Stomach (tissue), 9 donors: ENCODE results near the gene KRT37. TPM values are rescaled to one million over a fixed set of nuclear protein-coding genes. Genes with fewer than 3 reads are reported as not detected.

Source experiments
- DNase-seq, 2 donors: peaks; one replicate each; pipeline versions ENCODE4 v3.0.0 to v3.0.0-alpha.2; 2013 to 2019
- H3K27ac ChIP-seq, 5 donors: fragments of 200-600 bp in 4 of 5; sonication (generic) in 4 of 5; one replicate each; pipeline ENCODE4 v1.5.1; 2013 to 2019; ENCODE audit warnings: mild to moderate bottlenecking in 1 of 5, moderate library complexity in 1 of 5
- H3K27me3 ChIP-seq, 3 donors: fragments of 200-600 bp; sonication (generic); one replicate each; pipeline ENCODE4 v1.5.1; 2017 to 2019; ENCODE audit warnings: mixed run types in 1 of 3
- H3K36me3 ChIP-seq, 4 donors: fragments of 200-600 bp; sonication (generic); 1 replicate in 3 of 4; 2 replicates in 1 of 4; pipeline ENCODE4 v1.5.1; 2016 to 2019
- H3K4me1 ChIP-seq, 4 donors: fragments of 200-600 bp; sonication (generic); one replicate each; pipeline ENCODE4 v1.5.1; 2016 to 2019
- H3K4me3 ChIP-seq, 4 donors: fragments of 200-600 bp; sonication (generic) in 3 of 4; one replicate each; pipeline ENCODE4 v1.5.1; 2016 to 2019; ENCODE audit warnings: mild to moderate bottlenecking in 1 of 4
- H3K9me3 ChIP-seq, 4 donors: fragments of 200-600 bp; sonication (generic); one replicate each; pipeline ENCODE4 v1.5.1; 2016 to 2019
- CTCF ChIP-seq, 7 experiments: fragments of 450-650 bp in 4 of 7; fragments of 200-600 bp in 3 of 7; sonication (generic) in 3 of 7; IDR thresholded peaks; one replicate each; pipeline ENCODE4 v1.5.1; 2016 to 2019; ENCODE audit warnings: antibody characterized with exemption in 7 of 7, control low read depth in 2 of 7, mild to moderate bottlenecking in 1 of 7
- EP300 ChIP-seq: sonication (generic); formaldehyde crosslinking; IDR thresholded peaks from one replicate; pipeline ENCODE4 v1.6.1; 2017; ENCODE audit warnings: antibody characterized with exemption
- POLR2A ChIP-seq, 4 donors: fragments of 450-650 bp; IDR thresholded peaks; one replicate each; pipeline ENCODE4 v1.6.1; 2016; ENCODE audit warnings: antibody characterized with exemption in 4 of 4, control low read depth in 2 of 4, mild to moderate bottlenecking in 1 of 4, moderate library complexity in 1 of 4
- POLR2AphosphoS5 ChIP-seq, 3 donors: sonication (generic); formaldehyde crosslinking; IDR thresholded peaks; one replicate each; pipeline ENCODE4 v1.6.1; 2016; ENCODE audit warnings: antibody characterized with exemption in 3 of 3
- WGBS, 5 donors: extraction: QIAGEN DNeasy Blood & Tissue Kit in 3 of 5; methylation state at CpG; one replicate each; pipeline versions ENCODE4 v1.1.5 to v1.1.7; 2013 to 2018; 5-methylcytosine and 5-hydroxymethylcytosine counted together
- intact Hi-C: fragments of 100-400 bp; cut with DNase I; formaldehyde crosslinking; loops from one replicate; pipeline ENCODE4 v1.15.1; 2023; ENCODE audit warnings: low total_unique reads
- polyA plus RNA-seq, 3 donors: library from polyadenylated mRNA; stranded (reverse); fragments of 200-250 nt; gene quantifications; one replicate each; pipeline ENCODE4 v1.2.3, GENCODE V29; 2013
- total RNA-seq, 5 donors: library from RNA; depleted of rRNA; stranded (reverse); fragments of >200 nt; gene quantifications; one replicate each; pipeline versions ENCODE4 v1.1.0 to v1.2.3, GENCODE V29; 2014 to 2016
- donor health status: healthy with polysubstance abuse.
- donor health status: Bipolar disorder and iron deficiency.
- donor health status: healthy.

The KRT37 gene
- total and polyA plus RNA-seq, 8 donors = not detected

GRCh38 chr17:41394254-41394996 lies 30.0 kb downstream of the KRT37 start:
- Histone ChIP-seq H3K36me3 (no peaks in the 10 kb centered on the region), H3K27ac (no peak overlapping the region), H3K4me1 (no peaks in the 10 kb centered on the region), H3K4me3 (no peak overlapping the region), H3K9me3 (no peaks in the 10 kb centered on the region), H3K27me3 (peaks cover 0 to 14% (median 0%) of the 10 kb centered on the region in 3 donors)
- intact Hi-C loops = no loop called here
- WGBS, 5 donors = 84 to 90% (median 86%) methylated on average over 10 of the region's 10 CpGs
- no peak for DNase-seq
- no peak for TF ChIP-seq POLR2A (IDR thresholded peaks at IDR 0.05)
- no peak for TF ChIP-seq EP300
- TF ChIP-seq POLR2AphosphoS5 (IDR thresholded peaks at IDR 0.05) = no peak
- TF ChIP-seq CTCF (IDR thresholded peaks at IDR 0.05) = no peak

- no peaks in the 10 kb centered on the region for H3K9me3 ChIP-seq
- 82 to 91% (median 86%) methylated on average over 10 of the region's 10 CpGs for WGBS, 5 donors
- no peak overlapping the region for H3K27ac ChIP-seq
- DNase-seq = no peak
- no peak overlapping the region for H3K4me3 ChIP-seq
- TF ChIP-seq POLR2AphosphoS5 (IDR thresholded peaks at IDR 0.05) (no peak), POLR2A (IDR thresholded peaks at IDR 0.05) (no peak), CTCF (IDR thresholded peaks at IDR 0.05) (no peak), EP300 (no peak)
- no peaks in the 10 kb centered on the region for H3K4me1 ChIP-seq
- peaks cover 0 to 14% (median 0%) of the 10 kb centered on the region in 3 donors for H3K27me3 ChIP-seq
- intact Hi-C loops = no loop called here
- H3K36me3 ChIP-seq = no peaks in the 10 kb centered on the region
These were observed 30.6 kb downstream of the KRT37 start for GRCh38 chr17:41393826-41394225.

- intact Hi-C loops = no loop called here
- WGBS, 5 donors = 69 to 86% (median 77%) methylated on average over 5 of the region's 5 CpGs
- TF ChIP-seq EP300 (no peak), POLR2A (IDR thresholded peaks at IDR 0.05) (no peak), CTCF (IDR thresholded peaks at IDR 0.05) (no peak), POLR2AphosphoS5 (IDR thresholded peaks at IDR 0.05) (no peak)
- no peak overlapping the region for H3K27ac ChIP-seq
- no peak for DNase-seq
- H3K36me3 ChIP-seq = no peaks in the 10 kb centered on the region
- H3K9me3 ChIP-seq = no peaks in the 10 kb centered on the region
- no peak overlapping the region for H3K4me3 ChIP-seq
- peaks cover 0 to 14% (median 0%) of the 10 kb centered on the region in 3 donors for H3K27me3 ChIP-seq
- no peaks in the 10 kb centered on the region for H3K4me1 ChIP-seq
These were observed 31.1 kb downstream of the KRT37 start for GRCh38 chr17:41393294-41393693.

GRCh38 chr17:41392278-41392677 lies 32.1 kb downstream of the KRT37 start:
- no peak for DNase-seq
- intact Hi-C loops = no loop called here
- WGBS, 5 donors = 94 to 100% (median 97%) methylated on average over 1 of the region's 1 CpG
- H3K27me3 ChIP-seq = peaks cover 0 to 14% (median 0%) of the 10 kb centered on the region in 3 donors
- peaks cover 0 to 6% (median 4%) of the 10 kb centered on the region in 4 donors for H3K9me3 ChIP-seq
- H3K27ac ChIP-seq = no peak overlapping the region
- no peaks in the 10 kb centered on the region for H3K36me3 ChIP-seq
- H3K4me1 ChIP-seq = no peaks in the 10 kb centered on the region
- no peak for TF ChIP-seq POLR2A (IDR thresholded peaks at IDR 0.05)
- no peak for TF ChIP-seq CTCF (IDR thresholded peaks at IDR 0.05)
- TF ChIP-seq POLR2AphosphoS5 (IDR thresholded peaks at IDR 0.05) = no peak
- TF ChIP-seq EP300 = no peak
- H3K4me3 ChIP-seq = no peak overlapping the region
